Osteoblast (primary cell): ENCODE measurements around the gene GCM1. TPM values are rescaled to one million over a fixed set of nuclear protein-coding genes. Genes with fewer than 3 reads are reported as not detected.

Experiments used
- DNase-seq: peaks from one replicate; pipeline ENCODE4 v3.0.0; 2011; ENCODE audit warnings: low spot score, mixed read lengths; ENCODE audit not compliant: insufficient read length; ENCODE audit errors: missing footprints
- H2AFZ ChIP-seq: 2 replicates; pipeline ENCODE4 v1.6.0; 2011; ENCODE audit warnings: mild to moderate bottlenecking, low read length
- H3K27ac ChIP-seq: 2 replicates; pipeline ENCODE4 v1.5.1; 2011; ENCODE audit warnings: mild to moderate bottlenecking, low read depth, low read length, moderate library complexity
- H3K27me3 ChIP-seq: 2 replicates; pipeline ENCODE4 v1.6.0; 2012; ENCODE audit warnings: mild to moderate bottlenecking, control low read depth, inconsistent platforms, low read length, moderate library complexity; ENCODE audit not compliant: insufficient read depth
- H3K36me3 ChIP-seq: 2 replicates; pipeline ENCODE4 v1.5.1; 2011; ENCODE audit warnings: mild to moderate bottlenecking, low read length, control low read depth, moderate library complexity; ENCODE audit not compliant: insufficient read depth
- H3K4me1 ChIP-seq: 2 replicates; pipeline ENCODE4 v1.5.1; 2011; ENCODE audit warnings: mild to moderate bottlenecking, low read length, control low read depth, moderate library complexity; ENCODE audit not compliant: insufficient read depth
- H3K4me2 ChIP-seq: 2 replicates; pipeline ENCODE4 v1.6.0; 2011; ENCODE audit warnings: mild to moderate bottlenecking, low read length; ENCODE audit not compliant: insufficient read depth
- H3K4me3 ChIP-seq: fragments of 200-600 bp; sonication (generic); 3 replicates; pipeline ENCODE4 v1.5.1; 2012; ENCODE audit warnings: mild to moderate bottlenecking, low read length, inconsistent platforms; ENCODE audit not compliant: insufficient read depth
- H3K79me2 ChIP-seq: 2 replicates; pipeline ENCODE4 v1.6.0; 2012; ENCODE audit warnings: mild to moderate bottlenecking, low read length, control low read depth, inconsistent platforms; ENCODE audit not compliant: insufficient read depth
- H3K9me3 ChIP-seq: 2 replicates; pipeline ENCODE4 v1.5.1; 2011; ENCODE audit warnings: low read depth, low read length, control low read depth
- H4K20me1 ChIP-seq: 2 replicates; pipeline ENCODE4 v1.6.0; 2012; ENCODE audit warnings: mild to moderate bottlenecking, low read length, control low read depth; ENCODE audit not compliant: insufficient read depth
- total RNA-seq: library from RNA; depleted of rRNA; stranded (reverse); fragments of >200 nt; gene quantifications from 2 replicates; pipeline ENCODE4 v1.2.3, GENCODE V29; 2012
- TF ChIP-seq, protein P1 (sequence below): IDR thresholded peaks from 2 replicates; pipeline ENCODE4 v1.5.1; 2011; ENCODE audit warnings: mild to moderate bottlenecking, low read depth, low read length, moderate library complexity; ENCODE audit errors: extremely low read depth

GCM1 gene
- total RNA-seq, 1 donor, result not detected

DNA sequence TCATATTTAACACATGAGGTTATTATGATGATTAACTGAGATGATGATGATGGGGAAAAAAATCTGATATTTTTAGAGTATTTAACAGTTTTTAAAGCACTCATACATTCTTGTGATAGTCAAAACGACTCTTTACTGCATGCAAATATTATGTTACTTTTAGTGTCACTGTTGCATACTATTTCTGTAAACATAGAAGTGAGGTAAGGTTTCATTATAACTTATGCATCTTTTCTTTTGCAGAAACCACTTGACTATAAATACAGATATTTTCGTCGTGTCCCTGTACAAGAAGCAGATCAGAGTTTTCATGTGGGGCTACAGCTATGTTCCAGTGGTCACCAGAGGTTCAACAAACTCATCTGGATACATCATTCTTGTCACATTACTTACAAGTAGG is 53.4 kb downstream of the GCM1 start:
- H3K4me3 ChIP-seq, result no peak overlapping the region
- no peaks in the 10 kb centered on the region for H3K79me2 ChIP-seq
- peaks cover 85% of the 10 kb centered on the region for H3K36me3 ChIP-seq
- no peak for DNase-seq
- no peaks in the 10 kb centered on the region for H3K9me3 ChIP-seq
- no peak overlapping the region for H2AFZ ChIP-seq
- no peak overlapping the region for H3K27ac ChIP-seq
- H3K27me3 ChIP-seq, result no peaks in the 10 kb centered on the region
- peaks cover 13% of the 10 kb centered on the region for H3K4me1 ChIP-seq
- no peaks in the 10 kb centered on the region for H4K20me1 ChIP-seq
- TF ChIP-seq, protein P1, sequence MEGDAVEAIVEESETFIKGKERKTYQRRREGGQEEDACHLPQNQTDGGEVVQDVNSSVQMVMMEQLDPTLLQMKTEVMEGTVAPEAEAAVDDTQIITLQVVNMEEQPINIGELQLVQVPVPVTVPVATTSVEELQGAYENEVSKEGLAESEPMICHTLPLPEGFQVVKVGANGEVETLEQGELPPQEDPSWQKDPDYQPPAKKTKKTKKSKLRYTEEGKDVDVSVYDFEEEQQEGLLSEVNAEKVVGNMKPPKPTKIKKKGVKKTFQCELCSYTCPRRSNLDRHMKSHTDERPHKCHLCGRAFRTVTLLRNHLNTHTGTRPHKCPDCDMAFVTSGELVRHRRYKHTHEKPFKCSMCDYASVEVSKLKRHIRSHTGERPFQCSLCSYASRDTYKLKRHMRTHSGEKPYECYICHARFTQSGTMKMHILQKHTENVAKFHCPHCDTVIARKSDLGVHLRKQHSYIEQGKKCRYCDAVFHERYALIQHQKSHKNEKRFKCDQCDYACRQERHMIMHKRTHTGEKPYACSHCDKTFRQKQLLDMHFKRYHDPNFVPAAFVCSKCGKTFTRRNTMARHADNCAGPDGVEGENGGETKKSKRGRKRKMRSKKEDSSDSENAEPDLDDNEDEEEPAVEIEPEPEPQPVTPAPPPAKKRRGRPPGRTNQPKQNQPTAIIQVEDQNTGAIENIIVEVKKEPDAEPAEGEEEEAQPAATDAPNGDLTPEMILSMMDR, result no peak
- H3K4me2 ChIP-seq, result no peak overlapping the region

DNA sequence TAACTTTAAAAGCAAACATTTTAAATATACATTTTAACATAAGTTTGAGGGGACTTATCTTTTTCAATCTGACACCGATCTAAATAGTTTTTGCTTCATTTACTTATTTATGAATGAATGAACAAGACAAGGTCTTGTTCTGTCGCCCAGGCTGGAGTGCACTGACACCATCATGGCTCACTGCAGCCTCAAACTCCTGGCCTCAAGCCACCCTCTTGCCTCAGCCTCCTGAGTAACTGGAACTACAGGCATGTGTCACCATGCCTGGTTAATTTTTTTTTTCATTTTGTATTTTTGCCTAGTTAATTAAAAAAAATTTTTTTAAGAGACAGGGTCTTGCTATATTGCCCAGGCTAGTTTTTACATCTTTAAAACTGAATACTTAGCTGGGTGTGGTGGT is 58.1 kb downstream of the GCM1 start:
- Histone ChIP-seq H3K27ac (peak overlapping the region; percentile 7), H3K4me3 (no peak overlapping the region), H3K27me3 (no peaks in the 10 kb centered on the region), H3K9me3 (no peaks in the 10 kb centered on the region), H3K4me1 (peaks cover 7% of the 10 kb centered on the region), H2AFZ (no peak overlapping the region), H3K4me2 (no peak overlapping the region), H4K20me1 (no peaks in the 10 kb centered on the region), H3K79me2 (no peaks in the 10 kb centered on the region), H3K36me3 (peaks cover 74% of the 10 kb centered on the region)
- TF ChIP-seq, protein P1, result no peak
- DNase-seq, result no peak

DNA sequence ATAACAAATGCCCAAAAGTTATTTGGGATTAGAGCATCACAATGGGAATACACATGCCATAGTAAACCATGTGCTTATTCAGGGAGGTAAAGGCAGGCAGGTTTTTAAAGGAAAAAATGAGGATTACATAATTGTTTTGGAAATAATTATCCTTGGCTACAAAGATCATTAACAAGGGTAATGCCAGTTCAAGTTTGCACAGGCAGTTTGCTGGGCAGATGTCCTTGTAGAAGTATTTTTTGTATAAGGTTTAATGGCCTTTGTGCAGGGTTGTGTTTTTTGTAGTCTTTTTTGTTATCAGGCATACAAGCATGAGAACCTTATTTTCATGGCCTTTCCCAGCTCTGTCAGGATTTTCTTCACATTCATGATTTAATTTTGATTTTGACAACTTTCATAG is 58.7 kb downstream of the GCM1 start:
- no peak overlapping the region for H3K4me2 ChIP-seq
- no peak overlapping the region for H3K27ac ChIP-seq
- no peak overlapping the region for H3K4me3 ChIP-seq
- no peaks in the 10 kb centered on the region for H4K20me1 ChIP-seq
- H3K36me3 ChIP-seq, result peaks cover 74% of the 10 kb centered on the region
- H3K9me3 ChIP-seq, result no peaks in the 10 kb centered on the region
- TF ChIP-seq, protein P1, result no peak
- peaks cover under 1% of the 10 kb centered on the region for H3K4me1 ChIP-seq
- no peak for DNase-seq
- H3K79me2 ChIP-seq, result no peaks in the 10 kb centered on the region
- no peak overlapping the region for H2AFZ ChIP-seq
- H3K27me3 ChIP-seq, result no peaks in the 10 kb centered on the region

DNA sequence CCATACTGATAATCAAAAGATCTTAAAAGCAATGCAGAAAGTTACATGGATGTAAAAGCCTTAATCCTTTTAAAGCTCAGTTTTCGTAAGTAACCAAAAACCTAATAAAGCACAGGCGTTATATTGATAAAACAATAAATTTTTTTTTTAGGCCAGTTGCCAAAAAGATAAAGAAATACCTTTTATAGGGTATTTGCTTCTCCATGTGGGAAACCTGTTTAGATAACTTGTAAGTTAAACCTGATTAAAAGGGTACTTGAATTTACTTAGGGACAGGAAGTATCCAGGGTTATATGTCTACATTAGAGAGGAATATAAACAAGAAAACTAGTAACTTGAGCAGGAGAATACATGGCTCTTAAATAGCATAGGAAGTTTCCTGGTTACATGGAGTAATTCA is 62.3 kb downstream of the GCM1 start:
- TF ChIP-seq, protein P1, result no peak
- Histone ChIP-seq H3K4me2 (no peak overlapping the region), H2AFZ (no peak overlapping the region), H4K20me1 (no peaks in the 10 kb centered on the region), H3K79me2 (no peaks in the 10 kb centered on the region), H3K27ac (no peak overlapping the region), H3K36me3 (peaks cover 70% of the 10 kb centered on the region), H3K27me3 (no peaks in the 10 kb centered on the region), H3K4me1 (no peaks in the 10 kb centered on the region), H3K9me3 (no peaks in the 10 kb centered on the region), H3K4me3 (no peak overlapping the region)
- no peak for DNase-seq
